Effector CD4-positive, alpha-beta T cell (primary cell): ENCODE measurements around the gene TTC3.

Experiments used
- DNase-seq: peaks from one replicate; pipeline ENCODE4 v3.0.0-alpha.2; 2020

The TTC3 gene

DNA sequence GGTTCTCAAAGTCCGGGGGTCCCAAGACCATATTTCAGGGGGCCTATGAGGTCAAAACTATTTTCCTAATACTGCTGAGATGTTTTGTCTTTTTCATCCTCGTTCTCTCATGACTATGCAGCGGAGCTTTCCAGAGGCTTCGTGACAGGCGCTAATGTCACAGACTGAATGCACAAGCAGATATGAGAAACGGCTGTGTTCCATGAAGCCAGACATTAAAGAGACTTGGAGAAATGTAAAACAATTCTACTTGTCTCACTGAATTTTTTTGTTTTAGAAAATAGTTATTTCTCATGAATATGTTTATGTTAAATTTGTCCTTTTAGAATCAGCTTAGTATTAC, 10.5 kb upstream of the TTC3 start:
- no peak for DNase-seq

DNA sequence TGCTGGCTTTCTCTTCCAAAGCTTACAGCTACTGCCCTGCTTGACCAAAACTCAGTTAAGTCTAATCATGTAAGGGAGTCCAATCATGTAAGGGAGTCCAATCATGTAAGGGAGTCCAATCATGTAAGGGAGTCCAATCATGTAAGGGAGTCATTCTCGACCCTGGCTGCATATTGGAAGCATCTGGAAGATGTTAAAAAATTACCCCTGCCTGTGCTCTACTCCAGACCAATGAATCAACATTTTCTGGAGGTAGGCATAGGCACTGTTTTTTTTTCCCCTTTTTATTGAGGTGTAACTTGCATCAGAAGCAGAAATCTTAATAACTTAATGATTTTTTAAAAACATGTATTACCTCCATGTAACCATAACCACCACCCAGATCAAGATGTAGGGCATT, 9.6 kb upstream of the TTC3 start:
- no peak for DNase-seq

- DNase-seq = no peak
Measured at GRCh38 chr21:37064841-37065240, 8.2 kb upstream of the TTC3 start.

GRCh38 chr21:37065561-37066177, 7.4 kb upstream of the TTC3 start:
- DNase-seq = no peak

DNA sequence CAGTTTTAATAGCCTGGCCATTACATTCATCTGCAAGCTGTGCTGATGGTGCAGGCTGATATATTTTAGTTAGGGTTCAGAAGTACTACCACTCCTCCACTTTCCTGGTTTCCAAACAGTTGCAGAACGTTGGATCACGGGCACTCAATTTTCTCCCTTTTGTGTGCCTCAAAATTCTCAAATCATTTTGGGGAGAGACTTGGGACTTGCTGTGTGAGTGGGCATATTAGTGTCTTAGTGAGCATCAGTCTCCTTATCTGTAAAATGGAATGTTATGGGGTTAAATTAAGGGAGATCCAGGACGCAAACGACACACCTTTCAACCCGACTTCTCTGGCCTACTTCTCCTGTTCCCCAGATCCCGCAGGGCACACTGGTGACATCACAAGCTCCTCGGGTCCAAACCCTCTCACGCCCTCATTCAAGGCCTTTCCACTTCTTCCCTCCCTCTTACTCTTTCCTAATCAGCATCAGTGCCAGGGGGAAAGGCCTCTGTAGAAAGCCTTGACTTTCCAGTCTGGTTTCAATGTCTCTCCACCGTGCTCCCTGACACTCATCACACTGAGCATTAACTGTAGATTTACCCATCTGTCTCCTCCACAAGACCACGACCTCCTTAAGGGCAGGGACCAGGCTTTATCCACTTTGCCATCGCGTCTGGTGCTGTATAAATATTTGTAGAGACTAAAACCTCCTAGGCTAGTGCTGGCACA, 1.3 kb upstream of the TTC3 start:
- DNase-seq = no peak

- DNase-seq = peak; percentile 61
Measured at GRCh38 chr21:37072274-37072987, 623 bp upstream of the TTC3 start.

DNA sequence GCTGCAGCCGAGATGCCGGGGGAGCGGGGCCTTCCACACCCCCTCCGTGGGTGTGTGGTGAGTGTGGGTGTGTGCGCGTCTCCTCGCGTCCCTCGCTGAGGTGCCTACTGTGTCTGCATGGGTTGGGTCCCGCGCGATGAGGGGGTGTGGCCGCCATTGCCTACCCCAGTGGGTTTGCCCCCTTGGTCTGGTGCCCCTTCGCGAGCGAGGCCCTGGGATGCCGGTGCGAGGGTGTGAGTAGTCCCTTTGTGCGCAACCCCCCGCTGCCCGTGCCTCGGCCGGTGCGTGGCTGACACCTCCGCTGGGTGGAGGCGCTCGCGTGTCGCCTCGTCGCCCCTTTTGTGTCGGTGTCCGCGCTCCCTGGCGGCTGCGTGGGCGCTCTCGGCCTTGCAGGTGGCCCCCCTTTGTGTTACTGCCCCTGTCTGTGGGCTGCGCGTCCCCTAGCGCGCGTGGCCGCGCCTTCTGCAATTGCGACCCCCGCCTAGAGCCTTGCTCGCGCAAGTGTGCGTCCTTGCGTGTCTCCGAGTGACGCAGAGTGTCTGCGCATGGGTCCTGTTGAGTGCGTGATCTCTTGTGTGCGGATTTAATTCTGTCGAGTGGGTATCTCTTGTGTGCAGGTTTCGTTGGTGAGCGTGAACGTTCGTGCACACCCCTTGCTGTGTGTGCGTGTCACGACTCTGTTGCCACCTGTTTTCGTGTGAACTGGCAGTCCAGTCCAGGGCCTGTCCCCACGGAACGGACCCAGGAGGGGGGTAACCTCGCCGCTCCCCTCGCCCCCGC, 553 bp downstream of the TTC3 start:
- DNase-seq = peak; percentile 65

DNA sequence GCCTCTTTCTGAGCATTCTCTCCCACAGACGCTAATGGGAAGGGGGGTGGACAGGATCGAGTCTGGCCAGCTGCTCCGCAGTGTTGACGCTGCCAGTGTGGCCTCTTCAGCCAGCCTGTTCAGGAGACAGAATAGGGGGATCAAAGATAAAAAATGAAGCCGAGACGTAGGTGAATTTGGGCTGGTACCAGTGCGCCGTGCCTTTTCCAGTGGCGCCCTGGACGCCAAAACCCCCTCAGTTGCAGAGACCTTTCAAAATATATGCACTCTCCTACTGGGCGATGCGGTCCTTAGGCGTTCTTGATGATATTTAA, 1.1 kb downstream of the TTC3 start:
- no peak for DNase-seq

DNA sequence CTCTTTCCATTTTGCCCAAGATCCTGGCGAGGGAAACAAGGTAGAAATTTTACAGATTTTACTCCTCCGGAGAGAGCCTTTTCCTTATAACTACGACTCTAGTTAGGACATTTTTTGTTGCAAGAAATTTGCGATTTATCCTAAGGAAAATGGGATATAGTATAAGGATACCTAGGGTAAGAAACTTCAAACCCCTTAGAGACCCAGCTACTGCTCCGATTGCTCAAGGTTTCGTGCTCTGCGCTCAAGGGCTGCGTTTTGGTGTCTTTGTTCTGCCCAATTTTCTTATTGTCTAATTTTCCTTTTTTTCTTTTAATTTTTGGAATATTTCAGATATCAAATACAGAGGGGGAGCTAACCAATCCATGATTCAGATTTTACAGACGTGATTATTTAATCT, 1.5 kb downstream of the TTC3 start:
- DNase-seq = no peak

DNA sequence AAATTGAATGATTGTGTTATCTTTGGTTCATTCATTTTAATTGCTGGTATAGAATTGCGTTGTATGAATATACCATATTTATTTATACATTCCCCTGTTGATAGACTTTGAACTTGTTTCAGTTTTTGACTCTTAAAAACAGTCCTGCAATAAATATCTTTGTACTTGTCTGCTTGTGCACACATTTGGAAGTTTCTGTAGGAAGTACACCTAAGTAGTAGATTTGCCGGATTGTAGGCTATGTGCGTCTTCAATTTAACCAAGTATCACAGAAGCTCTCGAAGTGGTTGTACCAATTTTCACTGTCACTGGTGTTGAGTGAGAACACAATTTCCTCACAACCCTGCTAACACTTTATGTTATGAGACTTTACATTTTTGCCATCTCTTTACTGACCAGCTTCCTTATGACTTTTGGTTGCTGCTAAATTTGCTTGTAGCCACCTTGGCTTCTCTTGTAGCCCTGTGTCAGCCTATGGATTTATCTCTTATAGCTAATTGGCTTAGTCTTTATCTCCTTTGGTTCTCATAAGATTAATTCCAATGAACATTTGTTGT, 2.2 kb downstream of the TTC3 start:
- no peak for DNase-seq

- DNase-seq = no peak
Measured at GRCh38 chr21:37076087-37076850, 3.2 kb downstream of the TTC3 start.

GRCh38 chr21:37077403-37077802, 4.3 kb downstream of the TTC3 start:
- DNase-seq = no peak

- no peak for DNase-seq
Measured at GRCh38 chr21:37079211-37079824, 6.3 kb downstream of the TTC3 start.

DNA sequence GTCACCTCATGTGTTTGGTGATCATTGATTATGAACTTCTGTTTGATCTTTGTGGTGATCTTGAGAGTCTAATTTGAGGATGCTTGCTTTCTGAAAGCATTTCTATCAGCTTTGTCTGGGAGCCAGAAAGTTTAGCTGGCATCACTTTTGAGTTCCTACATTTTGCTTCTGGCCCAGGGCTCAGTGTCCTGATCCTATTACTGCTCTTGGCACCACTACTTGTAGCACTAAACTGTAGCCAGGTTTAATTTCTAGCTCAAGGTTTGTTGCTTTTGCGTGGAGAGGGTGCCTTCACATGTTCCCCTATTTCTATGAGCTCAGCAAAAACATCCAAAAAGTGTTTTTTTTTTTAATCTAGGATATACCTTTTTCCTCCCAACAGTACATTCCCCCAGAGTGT, 9.3 kb downstream of the TTC3 start:
- no peak for DNase-seq

GRCh38 chr21:37082856-37083528, 9.9 kb downstream of the TTC3 start:
- DNase-seq = no peak

DNA sequence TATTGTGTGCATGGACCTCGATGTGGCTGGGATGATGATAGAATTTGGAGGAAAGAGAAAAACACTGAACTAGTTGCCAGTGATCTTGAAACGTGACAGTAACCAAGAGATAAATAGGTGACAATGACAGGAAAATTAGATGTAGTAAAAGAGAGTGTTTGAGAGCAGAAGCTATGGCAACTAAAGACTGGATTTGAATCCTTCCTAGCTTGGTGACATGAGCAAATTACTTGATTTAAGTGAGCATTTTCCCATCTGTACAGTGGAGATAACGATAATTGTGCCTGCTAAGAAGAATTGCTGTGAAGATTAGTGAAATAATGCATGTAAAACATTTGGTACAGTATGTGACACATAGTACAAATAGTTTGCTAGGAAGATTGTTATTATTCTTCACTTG, 12.7 kb downstream of the TTC3 start:
- no peak for DNase-seq

GRCh38 chr21:37087188-37087587, 14.1 kb downstream of the TTC3 start:
- no peak for DNase-seq

GRCh38 chr21:37088186-37088735, 15.2 kb downstream of the TTC3 start:
- no peak for DNase-seq

- DNase-seq = no peak
Measured at GRCh38 chr21:37093977-37094376, 20.9 kb downstream of the TTC3 start.

GRCh38 chr21:37095821-37096220, 22.8 kb downstream of the TTC3 start:
- DNase-seq = no peak

DNA sequence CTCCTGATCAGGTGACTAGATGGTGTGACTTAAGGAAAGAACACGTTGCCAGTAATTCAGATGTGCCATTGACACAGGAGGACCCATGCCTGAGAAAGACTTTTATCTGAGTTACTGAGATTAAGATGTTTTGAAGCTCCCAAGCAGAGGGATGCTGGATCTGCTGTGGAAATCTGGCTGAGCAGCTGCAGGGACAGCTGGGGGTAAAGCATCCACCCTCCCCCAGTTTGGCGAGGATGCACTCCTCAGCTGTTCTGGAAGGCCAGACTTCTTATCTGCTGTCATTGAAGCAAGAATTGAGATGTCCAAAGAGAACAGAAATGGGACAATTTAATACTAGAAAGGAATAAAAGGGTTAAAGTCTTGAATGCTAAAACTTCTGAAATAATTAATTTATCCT, 25.7 kb downstream of the TTC3 start:
- no peak for DNase-seq
